ENCODE data around the gene GZF1.

Gene GZF1

GRCh38 chr20:23361476-23362391 is at the start of gene GZF1:
GZF1 (plus strand) TSS chr20:23362182; CDS start chr20:23364384, 2,202 bp downstream.
- Histone ChIP-seq H3K9ac (ENCODE audit: low read depth in 1 of 2, low read length in 2 of 2) (peak within 1 kb of the TSS; percentile 93 to 97), H3K27ac (ENCODE audit: low read depth, low read length) (peak within 1 kb of the TSS; percentile 97), H3K27me3 (ENCODE audit: control insufficient read depth in 1 of 2, insufficient read depth in 2 of 2, low read length in 2 of 2) (no peaks in the 10 kb centered on the region), H3K36me3 (ENCODE audit: control insufficient read depth in 1 of 2, insufficient read depth in 2 of 2, low read length in 2 of 2) (peaks cover 9 to 10% of the 10 kb centered on the region in 2 donors), H3K4me3 (ENCODE audit: low read depth in 1 of 2, low read length in 2 of 2) (peak within 1 kb of the TSS; percentile 79 to 89), H3K4me1 (ENCODE audit: control insufficient read depth in 1 of 2, insufficient read depth in 2 of 2, low read length in 2 of 2) (peaks cover 45 to 53% of the 10 kb centered on the region in 2 donors), H3K9me3 (ENCODE audit: control insufficient read depth in 1 of 2, low read length in 2 of 2) (no peaks in the 10 kb centered on the region)

GRCh38 chr20:23313271-23313670 is 48.7 kb upstream of the GZF1 start:
- H3K27me3 ChIP-seq (ENCODE audit: control insufficient read depth in 1 of 2, insufficient read depth in 2 of 2, low read length in 2 of 2), result no peaks in the 10 kb centered on the region

GRCh38 chr20:23314699-23315098 is 47.3 kb upstream of the GZF1 start:
- Histone ChIP-seq H3K4me1 (ENCODE audit: control insufficient read depth in 1 of 2, insufficient read depth in 2 of 2, low read length in 2 of 2) (no peaks in the 10 kb centered on the region), H3K36me3 (ENCODE audit: control insufficient read depth in 1 of 2, insufficient read depth in 2 of 2, low read length in 2 of 2) (no peaks in the 10 kb centered on the region), H3K9me3 (ENCODE audit: control insufficient read depth in 1 of 2, low read length in 2 of 2) (no peaks in the 10 kb centered on the region), H3K4me3 (ENCODE audit: low read depth in 1 of 2, low read length in 2 of 2) (no peak overlapping the region), H3K27ac (ENCODE audit: low read depth, low read length) (no peak overlapping the region), H3K27me3 (ENCODE audit: control insufficient read depth in 1 of 2, insufficient read depth in 2 of 2, low read length in 2 of 2) (no peaks in the 10 kb centered on the region), H3K9ac (ENCODE audit: low read depth in 1 of 2, low read length in 2 of 2) (no peak overlapping the region)

More at GRCh38 chr20:23313271-23313670, 48.7 kb upstream of the GZF1 start:
- no peak overlapping the region for H3K27ac ChIP-seq (ENCODE audit: low read depth, low read length)
- no peaks in the 10 kb centered on the region for H3K9me3 ChIP-seq (ENCODE audit: control insufficient read depth in 1 of 2, low read length in 2 of 2)
- H3K36me3 ChIP-seq (ENCODE audit: control insufficient read depth in 1 of 2, insufficient read depth in 2 of 2, low read length in 2 of 2), result no peaks in the 10 kb centered on the region
- H3K9ac ChIP-seq (ENCODE audit: low read depth in 1 of 2, low read length in 2 of 2), result no peak overlapping the region
- no peaks in the 10 kb centered on the region for H3K4me1 ChIP-seq (ENCODE audit: control insufficient read depth in 1 of 2, insufficient read depth in 2 of 2, low read length in 2 of 2)
- no peak overlapping the region for H3K4me3 ChIP-seq (ENCODE audit: low read depth in 1 of 2, low read length in 2 of 2)

- Histone ChIP-seq H3K36me3 (ENCODE audit: control insufficient read depth in 1 of 2, insufficient read depth in 2 of 2, low read length in 2 of 2) (no peaks in the 10 kb centered on the region), H3K4me3 (ENCODE audit: low read depth in 1 of 2, low read length in 2 of 2) (no peak overlapping the region), H3K27me3 (ENCODE audit: control insufficient read depth in 1 of 2, insufficient read depth in 2 of 2, low read length in 2 of 2) (no peaks in the 10 kb centered on the region), H3K9me3 (ENCODE audit: control insufficient read depth in 1 of 2, low read length in 2 of 2) (no peaks in the 10 kb centered on the region), H3K4me1 (ENCODE audit: control insufficient read depth in 1 of 2, insufficient read depth in 2 of 2, low read length in 2 of 2) (no peaks in the 10 kb centered on the region), H3K9ac (ENCODE audit: low read depth in 1 of 2, low read length in 2 of 2) (no peak overlapping the region), H3K27ac (ENCODE audit: low read depth, low read length) (no peak overlapping the region)
Measured at GRCh38 chr20:23315099-23315498, 46.9 kb upstream of the GZF1 start.

GRCh38 chr20:23316626-23317025 is 45.4 kb upstream of the GZF1 start:
- Histone ChIP-seq H3K9me3 (ENCODE audit: control insufficient read depth in 1 of 2, low read length in 2 of 2) (no peaks in the 10 kb centered on the region), H3K36me3 (ENCODE audit: control insufficient read depth in 1 of 2, insufficient read depth in 2 of 2, low read length in 2 of 2) (no peaks in the 10 kb centered on the region), H3K27me3 (ENCODE audit: control insufficient read depth in 1 of 2, insufficient read depth in 2 of 2, low read length in 2 of 2) (no peaks in the 10 kb centered on the region), H3K27ac (ENCODE audit: low read depth, low read length) (no peak overlapping the region), H3K9ac (ENCODE audit: low read depth in 1 of 2, low read length in 2 of 2) (no peak overlapping the region), H3K4me3 (ENCODE audit: low read depth in 1 of 2, low read length in 2 of 2) (no peak overlapping the region), H3K4me1 (ENCODE audit: control insufficient read depth in 1 of 2, insufficient read depth in 2 of 2, low read length in 2 of 2) (no peaks in the 10 kb centered on the region)

GRCh38 chr20:23317081-23317480 is 44.9 kb upstream of the GZF1 start:
- Histone ChIP-seq H3K4me3 (ENCODE audit: low read depth in 1 of 2, low read length in 2 of 2) (no peak overlapping the region), H3K27me3 (ENCODE audit: control insufficient read depth in 1 of 2, insufficient read depth in 2 of 2, low read length in 2 of 2) (no peaks in the 10 kb centered on the region), H3K9me3 (ENCODE audit: control insufficient read depth in 1 of 2, low read length in 2 of 2) (no peaks in the 10 kb centered on the region), H3K36me3 (ENCODE audit: control insufficient read depth in 1 of 2, insufficient read depth in 2 of 2, low read length in 2 of 2) (no peaks in the 10 kb centered on the region), H3K9ac (ENCODE audit: low read depth in 1 of 2, low read length in 2 of 2) (no peak overlapping the region), H3K4me1 (ENCODE audit: control insufficient read depth in 1 of 2, insufficient read depth in 2 of 2, low read length in 2 of 2) (no peaks in the 10 kb centered on the region), H3K27ac (ENCODE audit: low read depth, low read length) (no peak overlapping the region)

GRCh38 chr20:23318347-23318746 is 43.6 kb upstream of the GZF1 start:
- H3K4me1 ChIP-seq (ENCODE audit: control insufficient read depth in 1 of 2, insufficient read depth in 2 of 2, low read length in 2 of 2), result no peaks in the 10 kb centered on the region
- no peaks in the 10 kb centered on the region for H3K27me3 ChIP-seq (ENCODE audit: control insufficient read depth in 1 of 2, insufficient read depth in 2 of 2, low read length in 2 of 2)
- no peak overlapping the region for H3K9ac ChIP-seq (ENCODE audit: low read depth in 1 of 2, low read length in 2 of 2)
- no peak overlapping the region for H3K27ac ChIP-seq (ENCODE audit: low read depth, low read length)
- no peak overlapping the region for H3K4me3 ChIP-seq (ENCODE audit: low read depth in 1 of 2, low read length in 2 of 2)
- H3K9me3 ChIP-seq (ENCODE audit: control insufficient read depth in 1 of 2, low read length in 2 of 2), result no peaks in the 10 kb centered on the region
- no peaks in the 10 kb centered on the region for H3K36me3 ChIP-seq (ENCODE audit: control insufficient read depth in 1 of 2, insufficient read depth in 2 of 2, low read length in 2 of 2)

GRCh38 chr20:23320317-23320716 is 41.7 kb upstream of the GZF1 start:
- Histone ChIP-seq H3K27ac (ENCODE audit: low read depth, low read length) (no peak overlapping the region), H3K27me3 (ENCODE audit: control insufficient read depth in 1 of 2, insufficient read depth in 2 of 2, low read length in 2 of 2) (no peaks in the 10 kb centered on the region), H3K9ac (ENCODE audit: low read depth in 1 of 2, low read length in 2 of 2) (no peak overlapping the region), H3K9me3 (ENCODE audit: control insufficient read depth in 1 of 2, low read length in 2 of 2) (no peaks in the 10 kb centered on the region), H3K4me1 (ENCODE audit: control insufficient read depth in 1 of 2, insufficient read depth in 2 of 2, low read length in 2 of 2) (no peaks in the 10 kb centered on the region), H3K36me3 (ENCODE audit: control insufficient read depth in 1 of 2, insufficient read depth in 2 of 2, low read length in 2 of 2) (no peaks in the 10 kb centered on the region), H3K4me3 (ENCODE audit: low read depth in 1 of 2, low read length in 2 of 2) (no peak overlapping the region)

- Histone ChIP-seq H3K4me1 (ENCODE audit: control insufficient read depth in 1 of 2, insufficient read depth in 2 of 2, low read length in 2 of 2) (no peaks in the 10 kb centered on the region), H3K27ac (ENCODE audit: low read depth, low read length) (no peak overlapping the region), H3K36me3 (ENCODE audit: control insufficient read depth in 1 of 2, insufficient read depth in 2 of 2, low read length in 2 of 2) (no peaks in the 10 kb centered on the region), H3K9me3 (ENCODE audit: control insufficient read depth in 1 of 2, low read length in 2 of 2) (no peaks in the 10 kb centered on the region), H3K27me3 (ENCODE audit: control insufficient read depth in 1 of 2, insufficient read depth in 2 of 2, low read length in 2 of 2) (no peaks in the 10 kb centered on the region), H3K9ac (ENCODE audit: low read depth in 1 of 2, low read length in 2 of 2) (no peak overlapping the region), H3K4me3 (ENCODE audit: low read depth in 1 of 2, low read length in 2 of 2) (no peak overlapping the region)
Measured at GRCh38 chr20:23325107-23325506, 36.9 kb upstream of the GZF1 start.

- H3K27me3 ChIP-seq (ENCODE audit: control insufficient read depth in 1 of 2, insufficient read depth in 2 of 2, low read length in 2 of 2), result no peaks in the 10 kb centered on the region
- no peaks in the 10 kb centered on the region for H3K4me1 ChIP-seq (ENCODE audit: control insufficient read depth in 1 of 2, insufficient read depth in 2 of 2, low read length in 2 of 2)
- no peak overlapping the region for H3K9ac ChIP-seq (ENCODE audit: low read depth in 1 of 2, low read length in 2 of 2)
- H3K36me3 ChIP-seq (ENCODE audit: control insufficient read depth in 1 of 2, insufficient read depth in 2 of 2, low read length in 2 of 2), result no peaks in the 10 kb centered on the region
- H3K4me3 ChIP-seq (ENCODE audit: low read depth in 1 of 2, low read length in 2 of 2), result no peak overlapping the region
- no peak overlapping the region for H3K27ac ChIP-seq (ENCODE audit: low read depth, low read length)
- no peaks in the 10 kb centered on the region for H3K9me3 ChIP-seq (ENCODE audit: control insufficient read depth in 1 of 2, low read length in 2 of 2)
Measured at GRCh38 chr20:23326774-23327173, 35.2 kb upstream of the GZF1 start.
